Fibroblast of lung (primary cell): ENCODE measurements around the gene ZNF425. TPM values are rescaled to one million over a fixed set of nuclear protein-coding genes. Genes with fewer than 3 reads are reported as not detected.
A peak's percentile ranks its signal among the peaks of the same experiment; 100 is the strongest.
"Not testable (repeated sequence)": the region's sequence is repeated elsewhere in the genome, so short reads cannot be mapped to it uniquely, and the experiment has no call there.

Experiments
- DNase-seq, 2 donors: peaks; one replicate each; pipeline versions ENCODE4 v3.0.0 to v3.0.0-alpha.2; 2010; ENCODE audit warnings: low read depth in 2 of 2
- H2AFZ ChIP-seq: 2 replicates; pipeline ENCODE4 v1.5.1; 2012; ENCODE audit warnings: low read length, control low read depth, inconsistent platforms
- H3K27ac ChIP-seq: 2 replicates; pipeline ENCODE4 v1.5.1; 2011; ENCODE audit warnings: low read length, control low read depth; ENCODE audit not compliant: insufficient read depth
- H3K27me3 ChIP-seq: 2 replicates; pipeline ENCODE4 v1.5.1; 2011; ENCODE audit warnings: mild to moderate bottlenecking, low read length; ENCODE audit not compliant: control insufficient read depth, insufficient read depth
- H3K36me3 ChIP-seq: 2 replicates; pipeline ENCODE4 v1.5.1; 2011; ENCODE audit warnings: low read length; ENCODE audit not compliant: control insufficient read depth, insufficient read depth
- H3K4me1 ChIP-seq: 2 replicates; pipeline ENCODE4 v1.5.1; 2011; ENCODE audit warnings: low read length; ENCODE audit not compliant: control insufficient read depth, insufficient read depth; ENCODE audit errors: extremely low read depth
- H3K4me2 ChIP-seq: 2 replicates; pipeline ENCODE4 v1.5.1; 2011; ENCODE audit warnings: low read length, control low read depth; ENCODE audit not compliant: insufficient read depth; ENCODE audit errors: extremely low read depth
- H3K4me3 ChIP-seq, 4 experiments: fragments of 200-600 bp in 1 of 4; sonication (generic) in 1 of 4; replicated peaks in 1 of 4; 2 replicates each; pipeline ENCODE4 v1.5.1; 2011 to 2016; ENCODE audit warnings: low read length in 4 of 4, low read depth in 3 of 4, mild to moderate bottlenecking in 3 of 4, control low read depth in 2 of 4, inconsistent platforms in 1 of 4, mixed read lengths in 1 of 4; ENCODE audit not compliant: insufficient read depth in 1 of 4; ENCODE audit errors: control extremely low read depth in 1 of 4
- H3K79me2 ChIP-seq: 2 replicates; pipeline ENCODE4 v1.5.1; 2012; ENCODE audit warnings: mild to moderate bottlenecking, low read length, inconsistent platforms; ENCODE audit not compliant: control insufficient read depth, insufficient read depth
- H3K9ac ChIP-seq: 2 replicates; pipeline ENCODE4 v1.5.1; 2011; ENCODE audit warnings: mild to moderate bottlenecking, low read length, control low read depth; ENCODE audit not compliant: insufficient read depth
- H3K9me3 ChIP-seq: 2 replicates; pipeline ENCODE4 v1.5.1; 2012; ENCODE audit warnings: low read depth, low read length; ENCODE audit not compliant: control insufficient read depth, insufficient read depth
- H4K20me1 ChIP-seq: 2 replicates; pipeline ENCODE4 v1.5.1; 2011; ENCODE audit warnings: low read length; ENCODE audit not compliant: control insufficient read depth, insufficient read depth; ENCODE audit errors: extremely low read depth
- CTCF ChIP-seq, 2 donors: IDR thresholded peaks in 1 of 2; conservative IDR thresholded peaks in 1 of 2; 1 replicate in 1 of 2; 2 replicates in 1 of 2; pipeline ENCODE4 v1.5.1; 2011 to 2012; ENCODE audit warnings: low read length in 2 of 2, control low read depth in 1 of 2, inconsistent platforms in 1 of 2, low read depth in 1 of 2, mild to moderate bottlenecking in 1 of 2
- EZH2 ChIP-seq: IDR thresholded peaks from 2 replicates; pipeline ENCODE4 v1.5.1; 2012; ENCODE audit warnings: low read length, control low read depth, mild to moderate bottlenecking; ENCODE audit errors: missing control alignments
- polyA plus RNA-seq, 2 donors: library from polyadenylated mRNA; depleted of rRNA in 1 of 2; stranded (reverse) in 1 of 2; unstranded in 1 of 2; fragments of >200 nt; gene quantifications; 2 replicates each; pipeline ENCODE4 v1.2.1, GENCODE V29; 2011 to 2012; ENCODE audit warnings: missing spikeins in 1 of 2
- total RNA-seq: library from RNA; depleted of rRNA; stranded (reverse); fragments of >200 nt; gene quantifications from 2 replicates; pipeline ENCODE4 v1.2.1, GENCODE V29; 2014

Gene ZNF425
- total and polyA plus RNA-seq, 2 donors (not counting 1 experiment from before 2014, with no cell fraction given) = 1.2 to 4.6 TPM

DNA sequence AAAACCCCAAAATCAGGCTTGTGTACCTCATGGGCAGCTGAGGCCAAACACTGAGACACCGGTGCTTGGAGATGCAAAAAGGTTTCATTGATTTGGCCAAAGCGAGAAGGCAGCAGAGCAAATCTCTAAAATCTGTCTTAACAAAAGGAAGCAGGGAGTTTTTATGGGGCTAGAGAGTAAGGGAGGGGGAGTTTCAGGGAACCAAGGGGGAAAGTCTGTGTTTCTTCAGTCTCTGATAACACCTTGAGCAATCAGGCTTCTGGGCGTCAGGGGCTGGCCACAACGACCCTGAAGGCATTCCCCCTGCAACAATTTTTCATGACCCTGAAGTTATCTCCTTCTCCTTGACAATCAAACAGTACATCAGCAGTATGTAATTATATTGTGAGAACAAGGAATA, 32.9 kb downstream of the ZNF425 start:
- Histone ChIP-seq H3K4me1 (no peaks in the 10 kb centered on the region), H3K27me3 (no peaks in the 10 kb centered on the region), H3K9ac (no peak overlapping the region), H3K27ac (no peak overlapping the region), H4K20me1 (no peaks in the 10 kb centered on the region), H3K4me3 (no peak overlapping the region), H3K9me3 (no peaks in the 10 kb centered on the region), H3K36me3 (no peaks in the 10 kb centered on the region), H2AFZ (no peak overlapping the region), H3K79me2 (peaks cover 4% of the 10 kb centered on the region), H3K4me2 (no peak overlapping the region)
- DNase-seq = no peak
- TF ChIP-seq EZH2 (no peak), CTCF (conservative IDR thresholded peaks at IDR 0.05 in 1 of 2, IDR thresholded peaks at IDR 0.05 in 1 of 2; ENCODE audit: low read depth in 1 of 2, low read length in 2 of 2) (no peak)

DNA sequence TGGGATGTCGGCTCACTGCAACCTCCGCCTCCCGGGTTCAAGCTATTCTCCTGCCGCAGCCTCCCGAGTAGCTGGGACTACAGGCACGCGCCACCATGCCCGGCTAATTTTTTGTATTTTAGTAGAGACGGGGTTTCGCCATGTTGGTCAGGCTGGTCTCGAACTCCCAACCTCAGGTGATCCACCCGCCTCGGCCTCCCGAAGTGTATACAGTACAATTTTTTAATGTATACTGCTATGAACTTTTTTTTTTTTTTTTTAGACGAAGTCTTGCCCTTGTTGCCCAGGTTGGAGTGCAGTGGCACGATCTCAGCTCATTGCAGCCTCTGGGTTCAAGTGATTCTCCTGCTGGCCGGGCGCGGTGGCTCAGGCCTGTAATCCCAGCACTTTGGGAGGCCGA, 33.9 kb downstream of the ZNF425 start:
- not testable (repeated sequence) for H3K27me3 ChIP-seq, H4K20me1 ChIP-seq, H2AFZ ChIP-seq, DNase-seq, H3K27ac ChIP-seq, H3K9ac ChIP-seq, H3K36me3 ChIP-seq, H3K4me3 ChIP-seq, H3K4me2 ChIP-seq, H3K4me1 ChIP-seq, H3K9me3 ChIP-seq, H3K79me2 ChIP-seq

DNA sequence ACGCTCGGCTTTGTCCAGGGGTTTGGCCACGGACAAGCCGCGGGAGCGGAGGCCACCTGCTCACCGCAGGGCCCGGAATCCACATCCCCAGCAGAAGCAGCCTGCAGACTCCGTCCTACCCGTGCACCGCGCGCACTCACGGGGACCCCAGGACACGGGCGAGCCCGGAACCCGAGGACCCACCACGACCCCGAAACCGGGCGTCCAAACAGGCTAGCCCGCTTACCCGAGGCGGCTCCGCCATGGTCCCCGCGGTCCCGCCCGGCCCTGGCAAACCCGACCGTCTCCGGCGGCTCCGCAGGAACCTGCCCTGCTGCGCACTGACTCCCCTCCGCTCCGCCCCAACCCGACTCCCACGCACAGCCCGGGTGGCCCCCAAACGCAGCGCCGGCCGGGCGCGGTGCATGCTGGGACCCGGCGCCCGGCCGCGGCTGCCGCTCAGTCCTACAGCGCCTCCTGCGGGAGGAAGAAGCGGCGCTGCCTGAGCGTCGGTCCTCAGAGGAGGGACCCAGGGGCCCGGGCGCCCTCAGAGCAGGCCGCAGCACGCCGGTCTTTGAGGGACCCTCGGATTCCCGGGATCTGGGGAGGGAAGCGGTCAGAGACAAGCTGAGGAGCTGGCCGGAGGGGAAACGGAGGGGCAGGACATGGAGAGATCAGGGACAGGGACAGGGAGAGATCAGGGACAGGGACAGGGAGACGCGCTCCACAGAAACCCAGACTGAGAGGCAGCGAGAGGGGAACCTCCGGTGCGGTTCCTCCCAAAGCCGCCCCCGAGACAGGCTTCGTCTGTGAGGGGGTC, 35.5 kb downstream of the ZNF425 start, which contains the start of gene ZNF786:
ZNF786 (minus strand) TSS at position 322 of the 799 bp plus-strand sequence; CDS start at position 244, 78 bp downstream.
- Histone ChIP-seq H3K4me3 (peak within 1 kb of the TSS; percentile 72 to 98 (median 85)), H3K9ac (peak within 1 kb of the TSS; percentile 77), H3K4me2 (peak within 1 kb of the TSS; percentile 86), H3K9me3 (no peaks in the 10 kb centered on the region), H3K27me3 (no peaks in the 10 kb centered on the region), H3K79me2 (peaks cover 4% of the 10 kb centered on the region), H4K20me1 (no peaks in the 10 kb centered on the region), H2AFZ (peak within 1 kb of the TSS; percentile 98), H3K4me1 (no peaks in the 10 kb centered on the region), H3K36me3 (no peaks in the 10 kb centered on the region), H3K27ac (peak within 1 kb of the TSS; percentile 60)
- peak; percentile 83 to 87 for DNase-seq
- TF ChIP-seq EZH2 (no peak), CTCF (conservative IDR thresholded peaks at IDR 0.05 in 1 of 2, IDR thresholded peaks at IDR 0.05 in 1 of 2; ENCODE audit: low read depth in 1 of 2, low read length in 2 of 2) (peak; percentile 56 to 73)
